ENCODE results near the gene ARAP2. TPM values are rescaled to one million over a fixed set of nuclear protein-coding genes. Genes with fewer than 3 reads are reported as not detected.
"Not testable (repeated sequence)": the region's sequence is repeated elsewhere in the genome, so short reads cannot be mapped to it uniquely, and the experiment has no call there.

Gene ARAP2
- total RNA-seq, 1 donor = 3.6 TPM

- H3K27me3 ChIP-seq (ENCODE audit: insufficient read depth, low read length) = no peaks in the 10 kb centered on the region
- H3K27ac ChIP-seq (ENCODE audit: low read depth, low read length) = no peak overlapping the region
- no peaks in the 10 kb centered on the region for H3K36me3 ChIP-seq (ENCODE audit: insufficient read depth, low read length)
- no peak overlapping the region for H3K4me2 ChIP-seq (ENCODE audit: insufficient read depth, low read length)
- H3K4me1 ChIP-seq (ENCODE audit: insufficient read depth, low read length) = no peaks in the 10 kb centered on the region
- H4K20me1 ChIP-seq (ENCODE audit: insufficient read depth, low read length) = no peaks in the 10 kb centered on the region
- no peak for DNase-seq (ENCODE audit: insufficient read length, low spot score, missing footprints)
- H2AFZ ChIP-seq (ENCODE audit: low read length) = no peak overlapping the region
- no peak for TF ChIP-seq CTCF (IDR thresholded peaks at IDR 0.05; ENCODE audit: extremely low read depth, low read depth, low read length)
- H3K79me2 ChIP-seq (ENCODE audit: insufficient read depth, low read length) = no peaks in the 10 kb centered on the region
- H3K4me3 ChIP-seq (ENCODE audit: insufficient read depth, low read length) = no peak overlapping the region
- H3K9me3 ChIP-seq (ENCODE audit: low read depth, low read length) = no peaks in the 10 kb centered on the region
Measured at GRCh38 chr4:36183665-36184393, 60.5 kb downstream of the ARAP2 start.

GRCh38 chr4:36183232-36183631 lies 61.1 kb downstream of the ARAP2 start:
- DNase-seq (ENCODE audit: insufficient read length, low spot score, missing footprints) = no peak
- H3K27ac ChIP-seq (ENCODE audit: low read depth, low read length) = no peak overlapping the region
- no peaks in the 10 kb centered on the region for H3K27me3 ChIP-seq (ENCODE audit: insufficient read depth, low read length)
- H3K79me2 ChIP-seq (ENCODE audit: insufficient read depth, low read length) = no peaks in the 10 kb centered on the region
- no peaks in the 10 kb centered on the region for H3K36me3 ChIP-seq (ENCODE audit: insufficient read depth, low read length)
- no peaks in the 10 kb centered on the region for H3K9me3 ChIP-seq (ENCODE audit: low read depth, low read length)
- H2AFZ ChIP-seq (ENCODE audit: low read length) = no peak overlapping the region
- H4K20me1 ChIP-seq (ENCODE audit: insufficient read depth, low read length) = no peaks in the 10 kb centered on the region
- H3K4me3 ChIP-seq (ENCODE audit: insufficient read depth, low read length) = no peak overlapping the region
- no peak overlapping the region for H3K4me2 ChIP-seq (ENCODE audit: insufficient read depth, low read length)
- no peak for TF ChIP-seq CTCF (IDR thresholded peaks at IDR 0.05; ENCODE audit: extremely low read depth, low read depth, low read length)
- no peaks in the 10 kb centered on the region for H3K4me1 ChIP-seq (ENCODE audit: insufficient read depth, low read length)

GRCh38 chr4:36182315-36182714 lies 62.0 kb downstream of the ARAP2 start:
- not testable (repeated sequence) for H3K4me1 ChIP-seq (ENCODE audit: insufficient read depth, low read length); H3K36me3 ChIP-seq (ENCODE audit: insufficient read depth, low read length); H3K27me3 ChIP-seq (ENCODE audit: insufficient read depth, low read length); H2AFZ ChIP-seq (ENCODE audit: low read length); H4K20me1 ChIP-seq (ENCODE audit: insufficient read depth, low read length); H3K9me3 ChIP-seq (ENCODE audit: low read depth, low read length); DNase-seq (ENCODE audit: insufficient read length, low spot score, missing footprints); H3K79me2 ChIP-seq (ENCODE audit: insufficient read depth, low read length); H3K4me2 ChIP-seq (ENCODE audit: insufficient read depth, low read length); H3K4me3 ChIP-seq (ENCODE audit: insufficient read depth, low read length); H3K27ac ChIP-seq (ENCODE audit: low read depth, low read length)

GRCh38 chr4:36180206-36180605 lies 64.1 kb downstream of the ARAP2 start:
- Histone ChIP-seq H3K27ac (ENCODE audit: low read depth, low read length) (no peak overlapping the region), H3K79me2 (ENCODE audit: insufficient read depth, low read length) (no peaks in the 10 kb centered on the region), H2AFZ (ENCODE audit: low read length) (no peak overlapping the region), H3K4me3 (ENCODE audit: insufficient read depth, low read length) (no peak overlapping the region), H3K4me1 (ENCODE audit: insufficient read depth, low read length) (no peaks in the 10 kb centered on the region), H3K4me2 (ENCODE audit: insufficient read depth, low read length) (no peak overlapping the region), H4K20me1 (ENCODE audit: insufficient read depth, low read length) (no peaks in the 10 kb centered on the region), H3K9me3 (ENCODE audit: low read depth, low read length) (no peaks in the 10 kb centered on the region), H3K27me3 (ENCODE audit: insufficient read depth, low read length) (no peaks in the 10 kb centered on the region), H3K36me3 (ENCODE audit: insufficient read depth, low read length) (no peaks in the 10 kb centered on the region)
- TF ChIP-seq CTCF (IDR thresholded peaks at IDR 0.05; ENCODE audit: extremely low read depth, low read depth, low read length) = no peak
- DNase-seq (ENCODE audit: insufficient read length, low spot score, missing footprints) = no peak
